Progenitor cell of endocrine pancreas (in vitro differentiated cells): ENCODE data around the gene ATP13A1. TPM values are rescaled to one million over a fixed set of nuclear protein-coding genes. Genes with fewer than 3 reads are reported as not detected.

Experiments
- DNase-seq: peaks from one replicate; pipeline ENCODE4 v3.0.0; 2021; ENCODE audit warnings: low spot score; ENCODE audit not compliant: unreplicated experiment
- H3K27ac Mint-ChIP-seq: 2 replicates; pipeline ENCODE4 v1.8.0; 2021; ENCODE audit warnings: mild to moderate bottlenecking, moderate library complexity, mixed read lengths
- H3K27me3 Mint-ChIP-seq: 2 replicates; pipeline ENCODE4 v1.8.0; 2021; ENCODE audit warnings: mixed read lengths
- H3K36me3 Mint-ChIP-seq: 2 replicates; pipeline ENCODE4 v1.8.0; 2022; ENCODE audit warnings: mixed read lengths; ENCODE audit not compliant: insufficient read depth
- H3K4me1 Mint-ChIP-seq: 2 replicates; pipeline ENCODE4 v1.8.0; 2021; ENCODE audit warnings: low read depth, mixed read lengths
- H3K4me3 Mint-ChIP-seq: 2 replicates; pipeline ENCODE4 v1.8.0; 2021; ENCODE audit warnings: low read depth, mild to moderate bottlenecking, moderate library complexity, mixed read lengths
- H3K9me3 Mint-ChIP-seq: 2 replicates; pipeline ENCODE4 v1.8.0; 2021; ENCODE audit warnings: low read depth, mixed read lengths
- CTCF ChIP-seq: fragments of 200-600 bp; sonication (generic); IDR thresholded peaks from one replicate; pipeline ENCODE4 v1.5.0; 2021; ENCODE audit warnings: antibody characterized with exemption, mild to moderate bottlenecking; ENCODE audit not compliant: unreplicated experiment
- total RNA-seq: library from RNA; stranded (reverse); gene quantifications from 2 replicates; pipeline ENCODE4 v1.2.1, GENCODE V29; 2021

The ATP13A1 gene
- total RNA-seq, 1 donor from 2014 or later: 81.1 TPM

DNA sequence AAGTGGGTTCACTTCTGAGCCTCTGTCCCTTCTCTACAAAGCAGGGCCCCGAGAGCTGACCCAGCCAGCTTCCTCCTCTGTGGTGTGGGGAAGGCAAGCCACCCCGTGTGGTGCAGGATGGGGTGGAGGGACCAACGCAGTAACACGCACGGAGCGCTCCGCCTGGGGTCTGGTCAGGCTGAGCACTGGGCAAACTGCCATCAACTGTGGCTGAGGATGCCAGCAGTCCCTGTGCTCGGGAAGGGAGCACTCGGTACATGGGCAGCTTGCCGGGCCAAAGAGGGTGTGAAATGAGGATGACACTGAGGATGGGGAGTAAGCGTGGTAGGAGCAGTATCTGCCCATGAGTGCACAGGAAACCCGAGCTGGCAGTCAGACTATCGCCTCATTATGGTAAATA, 12.4 kb downstream of the ATP13A1 start:
- Mint-ChIP-seq H3K36me3 (peaks cover 14% of the 10 kb centered on the region), H3K4me3 (no peak overlapping the region), H3K4me1 (no peaks in the 10 kb centered on the region), H3K27me3 (no peaks in the 10 kb centered on the region), H3K27ac (no peak overlapping the region), H3K9me3 (no peaks in the 10 kb centered on the region)
- no peak for TF ChIP-seq CTCF
- DNase-seq: no peak

DNA sequence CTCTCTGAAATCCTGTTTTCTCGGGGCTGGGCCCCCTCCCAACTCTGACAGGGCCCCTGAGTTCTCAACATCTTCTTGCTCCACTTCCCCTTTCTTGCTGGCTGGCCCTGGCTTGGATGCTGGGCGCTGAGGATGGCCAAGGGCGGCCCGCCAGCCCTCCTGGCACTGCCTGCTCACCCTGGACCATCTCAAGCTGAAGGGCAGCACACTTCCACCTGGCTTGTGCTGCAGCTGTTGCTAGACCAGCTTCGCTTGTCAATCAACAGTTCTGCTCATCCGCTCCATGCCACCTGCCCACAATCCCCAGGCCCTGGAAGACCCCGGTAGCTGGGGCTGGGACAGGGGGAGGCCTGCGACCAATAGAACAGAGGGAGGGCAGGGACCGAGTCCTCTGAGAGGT, 13.1 kb downstream of the ATP13A1 start:
- no peak for TF ChIP-seq CTCF
- Mint-ChIP-seq H3K27ac (no peak overlapping the region), H3K9me3 (no peaks in the 10 kb centered on the region), H3K27me3 (no peaks in the 10 kb centered on the region), H3K4me3 (no peak overlapping the region), H3K36me3 (peaks cover 14% of the 10 kb centered on the region), H3K4me1 (no peaks in the 10 kb centered on the region)
- no peak for DNase-seq

DNA sequence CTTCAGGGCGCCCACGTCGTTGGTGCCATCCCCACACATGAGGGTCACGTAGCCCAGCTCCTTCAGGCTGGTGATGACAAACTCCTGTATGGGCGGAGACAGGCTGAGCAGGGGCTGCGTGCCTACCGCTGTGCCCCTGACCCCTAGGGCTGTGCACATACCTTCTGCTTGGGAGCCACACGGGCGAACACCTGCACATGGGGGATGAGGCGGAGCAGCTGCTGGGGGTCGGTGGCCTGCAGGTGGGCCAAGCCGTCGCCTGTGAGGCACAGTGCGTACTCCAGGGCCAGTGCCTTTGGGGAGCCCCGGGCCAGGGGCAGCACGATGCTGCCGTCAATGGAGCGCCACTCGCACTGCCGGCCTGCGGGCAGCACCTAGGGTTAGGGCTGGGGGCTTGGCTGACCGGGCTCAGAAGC, 13.9 kb downstream of the ATP13A1 start:
- H3K27ac Mint-ChIP-seq: no peak overlapping the region
- H3K9me3 Mint-ChIP-seq: no peaks in the 10 kb centered on the region
- H3K4me3 Mint-ChIP-seq: no peak overlapping the region
- H3K27me3 Mint-ChIP-seq: no peaks in the 10 kb centered on the region
- H3K36me3 Mint-ChIP-seq: peaks cover 13% of the 10 kb centered on the region
- TF ChIP-seq CTCF: no peak
- no peaks in the 10 kb centered on the region for H3K4me1 Mint-ChIP-seq
- no peak for DNase-seq

DNA sequence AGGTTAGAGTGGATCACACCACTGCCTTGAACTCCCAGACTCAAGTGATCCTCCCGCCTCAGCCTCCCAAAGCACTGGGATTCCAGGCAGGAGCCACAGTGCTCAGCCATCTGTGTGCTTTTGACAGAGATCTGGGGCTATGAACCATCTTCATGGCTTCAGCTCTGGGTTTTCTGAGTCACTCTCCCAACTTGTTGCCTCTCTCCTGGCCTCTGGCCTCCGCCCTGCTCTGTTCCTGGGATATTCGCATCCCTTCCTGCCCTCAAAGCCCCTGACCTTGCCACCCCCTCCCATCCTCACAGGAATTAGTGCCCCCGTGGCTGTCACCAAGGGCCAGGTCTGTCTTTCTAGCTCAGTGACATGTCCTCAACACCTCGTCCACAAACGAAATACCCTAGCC, 14.3 kb downstream of the ATP13A1 start:
- DNase-seq: no peak
- H3K9me3 Mint-ChIP-seq: no peaks in the 10 kb centered on the region
- H3K27ac Mint-ChIP-seq: no peak overlapping the region
- H3K4me1 Mint-ChIP-seq: no peaks in the 10 kb centered on the region
- TF ChIP-seq CTCF: no peak
- no peaks in the 10 kb centered on the region for H3K27me3 Mint-ChIP-seq
- no peak overlapping the region for H3K4me3 Mint-ChIP-seq
- H3K36me3 Mint-ChIP-seq: peaks cover 13% of the 10 kb centered on the region

DNA sequence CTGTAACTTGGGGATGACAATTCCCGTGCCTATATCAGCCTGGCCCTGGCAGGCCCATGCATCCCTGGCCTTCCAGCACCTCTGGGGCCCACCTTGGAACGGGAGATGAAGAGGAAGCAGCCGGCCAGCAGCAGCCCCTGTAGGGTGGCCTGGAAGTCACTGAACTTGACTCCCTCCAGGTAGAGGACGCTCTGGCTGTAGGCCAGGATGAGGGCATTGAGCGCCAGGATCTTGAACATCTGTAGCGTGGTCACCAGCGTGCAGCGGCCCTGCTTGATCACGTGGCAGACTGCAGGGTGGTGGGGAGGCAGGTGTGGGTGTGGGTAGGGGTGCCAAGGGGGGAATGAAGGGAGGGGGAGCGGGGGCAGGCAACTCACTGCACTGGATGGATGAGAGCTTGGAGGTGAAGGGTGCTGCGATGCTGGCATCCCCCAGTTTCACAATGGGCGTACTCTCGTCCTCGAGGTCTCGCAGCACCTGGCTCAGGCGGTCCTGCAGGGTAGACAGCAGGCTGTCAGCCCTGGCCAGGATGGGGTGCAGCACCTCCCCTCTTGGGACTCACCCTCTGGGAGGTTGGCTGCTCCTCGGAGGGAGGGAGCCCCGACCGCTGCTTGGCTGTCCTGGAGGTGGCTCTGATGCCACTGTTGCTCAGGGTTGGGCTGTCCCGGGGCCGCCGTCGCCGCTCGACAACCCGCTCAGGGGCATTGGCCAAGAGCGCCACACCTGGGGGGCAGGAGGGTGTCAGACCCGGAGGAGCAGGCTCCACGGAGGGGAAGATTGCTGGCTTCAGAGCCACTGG, 16.2 kb downstream of the ATP13A1 start:
- TF ChIP-seq CTCF: no peak
- H3K36me3 Mint-ChIP-seq: peaks cover 9% of the 10 kb centered on the region
- peaks cover 8% of the 10 kb centered on the region for H3K4me1 Mint-ChIP-seq
- H3K9me3 Mint-ChIP-seq: no peaks in the 10 kb centered on the region
- no peak overlapping the region for H3K4me3 Mint-ChIP-seq
- H3K27ac Mint-ChIP-seq: no peak overlapping the region
- no peak for DNase-seq
- no peaks in the 10 kb centered on the region for H3K27me3 Mint-ChIP-seq
